Esophagus squamous epithelium (tissue), 5 donors: ENCODE results near the gene SOWAHC. TPM values are rescaled to one million over a fixed set of nuclear protein-coding genes. Genes with fewer than 3 reads are reported as not detected.

Experiments used
- DNase-seq: peaks from one replicate; lab custom pipeline; 2025; lab: John Stamatoyannopoulos, UW
- H3K27ac ChIP-seq, 4 donors: fragments of 200-600 bp; sonication (generic); one replicate each; pipeline ENCODE4 v1.5.1; 2016 to 2019; ENCODE audit warnings: mild to moderate bottlenecking in 1 of 4
- H3K27me3 ChIP-seq, 4 donors: fragments of 200-600 bp; sonication (generic); 1 replicate in 3 of 4; 2 replicates in 1 of 4; pipeline versions ENCODE4 v1.5.1 to v1.6.0; 2017 to 2021; ENCODE audit warnings: antibody characterized with exemption in 1 of 4
- H3K36me3 ChIP-seq, 3 donors: fragments of 200-600 bp; sonication (generic); one replicate each; pipeline ENCODE4 v1.5.1; 2016 to 2019
- H3K4me1 ChIP-seq, 3 donors: fragments of 200-600 bp; sonication (generic); one replicate each; pipeline ENCODE4 v1.5.1; 2017 to 2019
- H3K4me3 ChIP-seq, 4 donors: fragments of 200-600 bp; sonication (generic); 1 replicate in 3 of 4; 2 replicates in 1 of 4; pipeline ENCODE4 v1.5.1; 2016 to 2019; ENCODE audit warnings: mild to moderate bottlenecking in 2 of 4, moderate library complexity in 1 of 4
- H3K9me3 ChIP-seq, 3 donors: fragments of 200-600 bp; sonication (generic); one replicate each; pipeline ENCODE4 v1.5.1; 2016 to 2019
- CTCF ChIP-seq, 6 experiments: fragments of 450-650 bp in 4 of 6; fragments of 200-600 bp in 2 of 6; sonication (generic) in 2 of 6; IDR thresholded peaks; one replicate each; pipeline ENCODE4 v1.5.1; 2016 to 2019; ENCODE audit warnings: antibody characterized with exemption in 6 of 6, mild to moderate bottlenecking in 4 of 6, moderate library complexity in 4 of 6
- POLR2A ChIP-seq, 4 donors: fragments of 450-650 bp; IDR thresholded peaks; one replicate each; pipeline ENCODE4 v1.6.1; 2017; ENCODE audit warnings: antibody characterized with exemption in 4 of 4, mild to moderate bottlenecking in 4 of 4, moderate library complexity in 3 of 4
- WGBS, 2 donors: methylation state at CpG; one replicate each; pipeline ENCODE4 v1.1.5; 2018; 5-methylcytosine and 5-hydroxymethylcytosine counted together
- intact Hi-C: fragments of 100-400 bp; cut with DNase I; formaldehyde crosslinking; loops from one replicate; pipeline ENCODE4 v1.15.0; 2022
- total RNA-seq, 4 donors: library from RNA; depleted of rRNA; stranded (reverse); fragments of >200 nt; gene quantifications; one replicate each; pipeline ENCODE4 v1.1.0, GENCODE V29; 2016
- donor health status: DM: yes; HTN: yes; CAD: no.

SOWAHC gene
- total RNA-seq, 4 donors from 2014 or later: 47.9 to 87.9 (median 69.7) TPM

- H3K4me1 ChIP-seq: peaks cover 0 to 36% (median 5%) of the 10 kb centered on the region in 3 donors
- 79 to 83% methylated on average over 10 of the region's 10 CpGs for WGBS, 2 donors
- no peaks in the 10 kb centered on the region for H3K9me3 ChIP-seq
- H3K27ac ChIP-seq: no peak overlapping the region
- no peak for TF ChIP-seq POLR2A (IDR thresholded peaks at IDR 0.05)
- no peak for TF ChIP-seq CTCF (IDR thresholded peaks at IDR 0.05)
- no peak overlapping the region for H3K4me3 ChIP-seq
- intact Hi-C loops: no loop called here
- no peaks in the 10 kb centered on the region for H3K36me3 ChIP-seq
- H3K27me3 ChIP-seq: no peaks in the 10 kb centered on the region
- no peak for DNase-seq
Observed at GRCh38 chr2:109633284-109633961, 19.3 kb downstream of the SOWAHC start.

GRCh38 chr2:109635426-109636304 is 21.5 kb downstream of the SOWAHC start:
- no peak for DNase-seq
- 79 to 86% methylated on average over 7 to 11 of the region's 11 CpGs for WGBS, 2 donors
- Histone ChIP-seq H3K4me3 (no peak overlapping the region), H3K36me3 (no peaks in the 10 kb centered on the region), H3K27me3 (no peaks in the 10 kb centered on the region), H3K27ac (peak overlapping the region in 1 of 4 donors; percentile 6), H3K9me3 (no peaks in the 10 kb centered on the region), H3K4me1 (peaks cover 0 to 23% (median 5%) of the 10 kb centered on the region in 3 donors)
- TF ChIP-seq POLR2A (IDR thresholded peaks at IDR 0.05) (no peak), CTCF (IDR thresholded peaks at IDR 0.05) (no peak)
- intact Hi-C loops: no loop called here

- no peak for DNase-seq
- Histone ChIP-seq H3K27ac (peak overlapping the region in 2 of 4 donors; percentile 6 to 26), H3K4me3 (no peak overlapping the region), H3K4me1 (peaks cover 0 to 22% (median 5%) of the 10 kb centered on the region in 3 donors), H3K9me3 (no peaks in the 10 kb centered on the region), H3K27me3 (no peaks in the 10 kb centered on the region), H3K36me3 (no peaks in the 10 kb centered on the region)
- WGBS, 2 donors: 20 to 42% methylated on average over 1 of the region's 1 CpG
- intact Hi-C loops: no loop called here
- TF ChIP-seq CTCF (IDR thresholded peaks at IDR 0.05) (no peak), POLR2A (IDR thresholded peaks at IDR 0.05) (no peak)
Observed at GRCh38 chr2:109636317-109636716, 22.2 kb downstream of the SOWAHC start.

- TF ChIP-seq CTCF (IDR thresholded peaks at IDR 0.05) (no peak), POLR2A (IDR thresholded peaks at IDR 0.05) (no peak)
- WGBS, 2 donors: 34 to 36% methylated on average over 9 of the region's 9 CpGs
- peaks cover 0 to 22% (median 5%) of the 10 kb centered on the region in 3 donors for H3K4me1 ChIP-seq
- DNase-seq: no peak
- H3K27ac ChIP-seq: peak overlapping the region in 3 of 4 donors; percentile 9 to 47 (median 31)
- H3K4me3 ChIP-seq: no peak overlapping the region
- H3K27me3 ChIP-seq: no peaks in the 10 kb centered on the region
- no peaks in the 10 kb centered on the region for H3K36me3 ChIP-seq
- intact Hi-C loops: no loop called here
- H3K9me3 ChIP-seq: no peaks in the 10 kb centered on the region
Observed at GRCh38 chr2:109637749-109638570, 23.8 kb downstream of the SOWAHC start.
